Forelimb muscle (tissue), 1 donor: ENCODE data around the gene ZNF454. TPM values are rescaled to one million over a fixed set of nuclear protein-coding genes. Genes with fewer than 3 reads are reported as not detected.

Source experiments
- DNase-seq: peaks from one replicate; pipeline ENCODE4 v3.0.0-alpha.2; 2013; ENCODE audit warnings: low read depth
- polyA plus RNA-seq: library from polyadenylated mRNA; unstranded; fragments of 120-200 nt; gene quantifications from one replicate; pipeline ENCODE4 v1.2.1, GENCODE V29; 2013; ENCODE audit not compliant: insufficient read length

The ZNF454 gene
- polyA plus RNA-seq, 1 donor: 3.7 TPM

DNA sequence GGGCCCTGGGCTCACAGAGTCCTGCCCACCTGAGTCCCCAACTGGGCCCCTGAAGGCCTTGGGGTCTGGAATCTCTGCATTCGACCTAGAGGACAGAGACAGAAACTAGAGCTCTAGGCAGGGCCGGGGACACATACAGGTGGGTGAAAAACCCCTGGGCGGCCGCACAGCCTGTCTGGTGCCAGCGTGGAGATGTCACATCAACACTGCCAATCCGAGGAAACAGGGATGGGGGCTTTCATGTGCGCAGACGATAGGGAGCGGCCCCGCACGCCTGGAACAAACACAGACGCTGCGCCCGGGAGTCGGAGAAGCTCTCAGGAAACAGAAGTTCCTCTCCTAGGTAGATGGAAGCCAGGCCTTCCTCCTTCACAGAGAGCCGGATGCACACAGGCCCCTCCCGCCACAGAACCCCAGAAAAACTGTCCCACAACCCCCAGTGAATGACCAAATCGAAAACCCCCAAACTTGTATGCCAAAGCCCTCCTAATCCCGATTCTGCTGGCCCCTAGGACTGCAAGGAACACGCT lies 52.3 kb downstream of the ZNF454 start:
- no peak for DNase-seq

DNA sequence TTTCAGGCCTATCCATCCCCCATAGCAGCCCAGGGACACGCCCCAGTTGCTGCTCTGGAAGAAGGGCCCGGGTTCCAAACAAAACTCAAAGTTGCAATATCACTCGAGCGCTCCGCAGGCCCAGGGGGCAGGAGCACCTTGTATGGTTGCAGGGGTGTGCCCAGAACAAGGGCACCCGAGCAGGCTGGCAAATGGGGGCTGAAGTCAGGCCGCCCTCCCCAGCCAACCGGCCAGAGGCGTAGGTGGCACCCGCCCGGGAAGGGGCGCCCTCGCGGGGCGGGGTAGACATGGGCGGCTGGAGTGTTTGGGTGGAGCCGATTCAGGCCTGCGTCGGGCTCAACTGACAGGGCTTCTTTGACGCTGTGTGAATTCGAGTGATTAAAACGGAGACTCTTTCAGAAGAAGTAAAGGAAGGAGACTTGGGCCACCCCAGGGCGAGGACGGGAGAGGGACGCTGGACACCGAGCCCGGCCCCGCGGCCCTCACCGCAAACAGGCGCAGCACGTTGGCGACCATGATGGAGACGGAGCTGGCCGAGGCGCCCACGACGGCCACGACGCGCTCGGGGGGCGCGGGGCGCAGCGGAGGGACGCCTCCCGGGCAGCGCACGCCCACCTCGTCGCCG lies 53.1 kb downstream of the ZNF454 start:
- DNase-seq: no peak

DNA sequence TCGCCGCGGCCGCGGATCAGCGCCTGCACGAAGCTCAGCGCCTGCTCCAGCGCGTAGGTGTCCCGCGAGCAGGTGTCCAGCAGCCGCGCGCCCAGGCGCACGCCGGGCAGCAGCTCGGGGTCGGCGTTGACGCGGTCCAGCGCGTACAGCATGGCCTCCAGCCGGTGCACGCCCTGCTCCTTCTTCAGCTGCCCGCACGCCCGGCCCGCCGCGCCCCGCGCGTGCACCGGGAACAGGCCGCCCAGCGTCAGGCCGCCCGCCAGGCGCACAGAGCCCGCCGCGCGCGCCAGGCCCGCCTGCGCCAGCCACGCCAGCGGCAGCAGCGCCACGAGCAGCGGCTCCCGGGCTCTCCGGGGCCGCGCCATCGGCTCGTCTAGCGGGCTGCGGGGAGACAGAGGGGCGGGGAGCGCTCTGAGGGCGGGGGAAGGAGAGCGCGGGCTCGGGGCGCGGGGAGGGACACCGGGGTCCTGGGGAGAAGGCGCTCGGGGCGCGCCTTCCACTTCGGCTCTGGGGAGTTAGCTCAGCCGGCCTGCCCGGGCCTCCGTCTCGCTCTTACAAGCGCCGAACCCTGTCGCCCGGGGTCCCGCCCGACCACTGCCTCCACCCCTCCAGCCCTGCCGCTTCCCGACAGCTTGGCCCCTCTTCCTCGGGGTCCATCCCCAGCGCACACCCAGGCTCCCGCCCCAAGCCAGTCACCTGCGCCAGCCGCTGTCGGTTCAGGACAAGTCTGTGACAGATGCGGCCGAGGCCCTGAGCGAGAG lies 53.8 kb downstream of the ZNF454 start, which contains the start of gene GRM6:
TSS of gene GRM6 (minus strand) at position 741 of the 761 bp plus-strand sequence. CDS start at position 365, 376 bp downstream.
- no peak for DNase-seq

DNA sequence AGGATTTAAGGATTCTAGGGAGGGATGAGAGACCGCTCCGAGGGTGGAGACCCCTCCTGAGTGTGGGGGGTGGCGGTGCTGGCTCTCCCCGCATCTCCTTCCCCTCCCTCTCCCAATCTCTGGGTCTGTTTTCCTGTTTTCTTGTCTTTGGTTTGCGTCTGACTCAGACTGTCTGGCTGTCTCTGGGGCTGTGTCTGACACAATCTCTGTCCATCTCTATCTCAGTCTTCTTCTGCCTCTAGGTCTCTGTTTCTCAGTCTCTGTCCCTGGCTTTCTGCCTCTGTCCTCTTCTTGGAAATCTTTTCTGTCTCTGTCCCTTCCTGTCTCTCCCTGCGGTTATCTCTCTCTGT lies 54.3 kb downstream of the ZNF454 start:
- no peak for DNase-seq

DNA sequence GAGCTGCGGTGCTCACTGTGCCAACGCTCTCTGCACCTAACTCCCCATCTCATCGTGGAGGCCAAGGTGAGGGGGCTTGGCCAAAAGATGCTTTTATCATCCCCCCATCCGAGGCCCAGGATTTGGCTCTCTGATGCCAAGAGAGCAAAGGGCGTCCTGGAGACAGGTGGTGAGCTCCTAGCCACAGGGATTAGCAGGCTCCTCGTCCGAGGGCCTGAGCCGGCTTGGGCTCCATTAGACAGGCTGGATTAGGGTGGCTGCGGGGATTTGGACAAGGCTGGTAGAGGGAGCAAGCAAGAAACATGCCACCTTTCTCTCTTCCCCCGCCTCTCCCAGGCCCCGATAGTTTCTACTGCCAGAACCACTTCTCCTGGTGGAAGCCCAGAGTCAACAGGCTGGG lies 55.2 kb downstream of the ZNF454 start:
- DNase-seq: no peak

DNA sequence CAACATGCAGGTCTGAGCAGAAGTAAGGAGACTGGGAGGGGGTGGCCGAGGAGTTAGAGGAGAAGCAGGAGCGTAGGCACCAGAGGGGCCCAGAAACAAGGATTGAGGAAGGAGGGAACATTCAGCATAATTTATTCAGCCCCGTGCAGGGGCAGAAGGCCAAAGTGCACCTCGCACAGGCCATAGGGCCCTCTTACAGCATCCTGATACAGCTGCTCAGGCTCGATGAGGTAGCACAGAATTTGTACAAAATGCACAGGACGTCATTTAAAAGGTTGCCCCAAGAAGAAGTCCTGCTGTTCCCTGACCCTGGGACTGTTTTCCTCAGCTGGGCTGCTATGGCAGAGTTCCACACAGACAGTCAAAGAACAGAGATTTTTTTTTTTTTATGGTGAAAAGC lies 56.2 kb downstream of the ZNF454 start:
- no peak for DNase-seq

DNA sequence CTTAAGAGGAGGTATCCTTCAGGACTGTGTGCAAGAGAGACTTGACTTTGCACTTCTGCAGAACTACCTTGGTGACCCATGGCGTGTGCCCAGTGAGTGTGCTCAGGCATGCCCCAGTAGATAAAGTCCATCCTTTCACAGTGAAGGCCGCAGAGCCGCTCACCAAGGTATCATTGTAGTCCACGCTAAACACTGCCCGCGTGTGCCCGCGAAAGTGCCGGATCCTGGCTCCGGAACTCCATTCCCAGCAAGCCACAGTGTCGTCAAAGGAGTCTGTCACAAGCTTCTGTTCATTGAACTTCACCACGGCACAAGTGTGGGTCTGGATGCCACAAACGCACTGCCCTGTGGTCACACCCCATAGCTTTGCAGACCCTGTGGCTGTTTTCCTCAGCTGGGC lies 57.4 kb downstream of the ZNF454 start:
- DNase-seq: no peak

DNA sequence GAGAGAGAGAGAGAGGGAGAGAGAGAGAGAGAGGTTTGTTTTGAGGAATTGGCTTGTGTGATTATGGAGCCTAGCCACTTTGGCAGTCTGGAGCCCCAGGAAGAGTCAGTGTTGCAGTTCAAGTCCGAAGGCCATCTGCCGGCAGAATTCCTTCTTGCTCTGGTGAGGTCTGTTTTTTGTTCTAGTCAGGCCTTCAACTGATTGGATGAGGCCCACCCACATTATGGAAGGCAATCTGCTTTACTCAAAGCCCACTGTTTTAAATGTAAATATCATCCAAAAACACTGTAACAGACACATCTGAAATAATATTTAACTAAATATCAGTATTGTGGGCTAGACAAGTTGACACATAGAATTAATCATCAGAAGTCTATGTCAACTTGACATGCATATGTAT lies 65.6 kb downstream of the ZNF454 start:
- no peak for DNase-seq

DNA sequence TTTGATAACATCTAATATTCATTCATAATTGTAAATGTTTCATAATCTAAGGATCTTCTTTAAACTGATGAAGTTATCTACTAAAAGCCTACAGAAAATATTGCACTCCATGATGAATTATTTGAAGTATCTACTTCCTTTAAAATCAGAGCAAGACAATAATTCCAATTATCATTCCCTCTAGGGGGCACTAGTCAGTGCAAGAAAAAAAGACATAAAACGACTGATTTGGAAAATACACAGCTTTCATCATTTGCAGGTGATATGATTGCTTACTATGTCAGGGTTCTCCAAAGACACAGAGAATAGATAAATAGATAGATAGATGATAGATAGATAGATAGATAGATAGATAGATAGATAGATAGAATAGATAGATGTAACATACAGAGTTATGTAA lies 67.7 kb downstream of the ZNF454 start:
- DNase-seq: no peak

Other genes starting within 250 kb of the ZNF454 start
- 9.8 TPM for gene ZNF354A, start 210.5 kb upstream of the ZNF454 start, polyA plus RNA-seq
- gene ZNF354B, start 81.2 kb upstream of the ZNF454 start, polyA plus RNA-seq: 16.2 TPM
- 2.8 TPM for gene ZFP2, start 45.3 kb upstream of the ZNF454 start, polyA plus RNA-seq
- 0.81 TPM for gene GRM6, start 54.1 kb downstream of the ZNF454 start, polyA plus RNA-seq
- 4.0 TPM for gene ZNF879, start 82.6 kb downstream of the ZNF454 start, polyA plus RNA-seq
- 7.4 TPM for gene ZNF354C, start 119.2 kb downstream of the ZNF454 start, polyA plus RNA-seq